ENCODE measurements around the gene TMEM114. TPM values are rescaled to one million over a fixed set of nuclear protein-coding genes. Genes with fewer than 3 reads are reported as not detected.

TMEM114 gene
- polyA plus RNA-seq, 1 experiment = not detected

DNA sequence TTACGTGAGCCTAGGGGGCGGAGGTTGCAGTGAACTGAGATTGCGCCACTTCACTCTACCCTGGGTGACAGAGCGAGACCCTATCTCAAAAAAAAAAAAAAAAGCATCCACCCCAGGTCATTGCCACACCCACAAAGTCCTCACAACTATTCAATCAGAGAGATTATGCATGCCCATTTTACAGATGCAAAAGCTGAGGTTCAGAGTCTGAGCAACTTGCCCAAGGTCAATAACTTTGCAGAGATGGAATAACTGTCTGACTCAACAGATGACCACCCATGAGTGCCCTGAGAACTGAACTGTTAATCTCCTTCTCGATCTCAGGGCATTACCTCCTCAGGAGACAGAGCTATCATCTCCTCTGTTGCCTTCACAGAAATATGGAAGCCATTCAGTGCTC is 5.5 kb upstream of the TMEM114 start:
- H3K27me3 ChIP-seq (ENCODE audit: control insufficient read depth, insufficient read depth, low read length) = no peaks in the 10 kb centered on the region
- H3K27ac ChIP-seq (ENCODE audit: low read depth, low read length) = no peak overlapping the region
- no peak for DNase-seq (ENCODE audit: low read depth, low spot score)
- TF ChIP-seq, protein P1, sequence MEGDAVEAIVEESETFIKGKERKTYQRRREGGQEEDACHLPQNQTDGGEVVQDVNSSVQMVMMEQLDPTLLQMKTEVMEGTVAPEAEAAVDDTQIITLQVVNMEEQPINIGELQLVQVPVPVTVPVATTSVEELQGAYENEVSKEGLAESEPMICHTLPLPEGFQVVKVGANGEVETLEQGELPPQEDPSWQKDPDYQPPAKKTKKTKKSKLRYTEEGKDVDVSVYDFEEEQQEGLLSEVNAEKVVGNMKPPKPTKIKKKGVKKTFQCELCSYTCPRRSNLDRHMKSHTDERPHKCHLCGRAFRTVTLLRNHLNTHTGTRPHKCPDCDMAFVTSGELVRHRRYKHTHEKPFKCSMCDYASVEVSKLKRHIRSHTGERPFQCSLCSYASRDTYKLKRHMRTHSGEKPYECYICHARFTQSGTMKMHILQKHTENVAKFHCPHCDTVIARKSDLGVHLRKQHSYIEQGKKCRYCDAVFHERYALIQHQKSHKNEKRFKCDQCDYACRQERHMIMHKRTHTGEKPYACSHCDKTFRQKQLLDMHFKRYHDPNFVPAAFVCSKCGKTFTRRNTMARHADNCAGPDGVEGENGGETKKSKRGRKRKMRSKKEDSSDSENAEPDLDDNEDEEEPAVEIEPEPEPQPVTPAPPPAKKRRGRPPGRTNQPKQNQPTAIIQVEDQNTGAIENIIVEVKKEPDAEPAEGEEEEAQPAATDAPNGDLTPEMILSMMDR (IDR thresholded peaks at IDR 0.05; ENCODE audit: low read depth, low read length) = no peak
- ChIA-PET CTCF (no interaction called here), POLR2A (no interaction called here)
- no peak overlapping the region for H3K4me3 ChIP-seq (ENCODE audit: low read depth, low read length)
- H3K9me3 ChIP-seq (ENCODE audit: control insufficient read depth, insufficient read depth, low read length) = no peaks in the 10 kb centered on the region

DNA sequence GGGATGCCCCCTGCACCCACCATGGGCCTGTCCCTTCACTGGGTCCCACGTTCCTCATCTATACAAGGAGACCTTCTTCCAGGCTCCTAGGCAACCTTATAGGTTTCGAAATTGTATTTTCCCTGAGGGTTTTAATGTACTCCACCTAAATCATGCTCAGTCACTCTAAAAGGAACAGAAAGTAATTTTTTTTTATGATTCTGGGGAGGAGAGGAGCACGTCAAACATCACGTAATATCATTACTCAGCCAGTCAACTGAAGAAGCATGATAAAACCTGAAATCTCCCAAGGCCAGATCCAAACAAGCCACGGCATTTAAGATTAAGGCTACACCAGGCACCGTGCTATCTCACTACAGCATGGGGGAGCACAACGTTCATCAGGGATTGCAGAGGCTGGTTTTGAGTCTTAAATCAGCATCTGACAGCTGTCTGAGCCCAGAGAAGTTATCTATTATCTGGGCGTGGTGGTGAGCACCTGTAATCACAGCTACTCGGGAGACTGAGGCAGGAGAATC is 3.9 kb upstream of the TMEM114 start:
- TF ChIP-seq, protein P1 (IDR thresholded peaks at IDR 0.05; ENCODE audit: low read depth, low read length) = no peak
- H3K9me3 ChIP-seq (ENCODE audit: control insufficient read depth, insufficient read depth, low read length) = peaks cover 4% of the 10 kb centered on the region; the same call in 1 of the 2 replicates
- no peak overlapping the region for H3K27ac ChIP-seq (ENCODE audit: low read depth, low read length)
- no peak for DNase-seq (ENCODE audit: low read depth, low spot score)
- no peak overlapping the region for H3K4me3 ChIP-seq (ENCODE audit: low read depth, low read length)
- CTCF ChIA-PET = no interaction called here
- H3K27me3 ChIP-seq (ENCODE audit: control insufficient read depth, insufficient read depth, low read length) = peaks cover 14% of the 10 kb centered on the region
- POLR2A ChIA-PET = no interaction called here

DNA sequence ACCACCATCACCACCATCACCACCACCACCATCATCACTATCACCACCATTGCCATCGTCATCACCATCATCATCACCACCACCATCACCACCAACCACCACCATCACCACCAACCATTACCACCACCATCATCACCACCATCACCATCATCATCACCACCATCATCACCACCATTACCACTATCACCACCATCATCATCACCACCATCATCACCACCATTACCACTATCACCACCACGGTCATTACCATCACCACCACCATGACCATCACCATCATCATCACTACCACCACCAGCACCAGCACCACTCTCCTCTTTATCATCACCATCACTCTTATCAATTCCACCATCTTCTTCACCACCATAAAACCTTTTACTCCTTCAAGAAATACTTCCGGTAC is 1.1 kb upstream of the TMEM114 start:
- no peak overlapping the region for H3K27ac ChIP-seq (ENCODE audit: low read depth, low read length)
- H3K4me3 ChIP-seq (ENCODE audit: low read depth, low read length) = no peak overlapping the region
- DNase-seq (ENCODE audit: low read depth, low spot score) = no peak
- peaks cover 7% of the 10 kb centered on the region; the same call in 1 of the 2 replicates for H3K9me3 ChIP-seq (ENCODE audit: control insufficient read depth, insufficient read depth, low read length)
- POLR2A ChIA-PET = no interaction called here
- CTCF ChIA-PET = no interaction called here
- peaks cover 27% of the 10 kb centered on the region for H3K27me3 ChIP-seq (ENCODE audit: control insufficient read depth, insufficient read depth, low read length)
- TF ChIP-seq, protein P1 (IDR thresholded peaks at IDR 0.05; ENCODE audit: low read depth, low read length) = no peak

- Histone ChIP-seq H3K27ac (ENCODE audit: low read depth, low read length) (no peak overlapping the region), H3K27me3 (ENCODE audit: control insufficient read depth, insufficient read depth, low read length) (peaks cover 27% of the 10 kb centered on the region), H3K4me3 (ENCODE audit: low read depth, low read length) (no peak overlapping the region), H3K9me3 (ENCODE audit: control insufficient read depth, insufficient read depth, low read length) (peaks cover 7% of the 10 kb centered on the region; the same call in 1 of the 2 replicates)
- TF ChIP-seq, protein P1 (IDR thresholded peaks at IDR 0.05; ENCODE audit: low read depth, low read length) = no peak
- ChIA-PET CTCF (no interaction called here), POLR2A (no interaction called here)
- DNase-seq (ENCODE audit: low read depth, low spot score) = no peak
These were observed 500 bp upstream of the TMEM114 start for GRCh38 chr16:8590811-8591210.

- ChIA-PET POLR2A (no interaction called here), CTCF (interaction anchor here (1.7 kb wide), 1 partner anchor 21 kb away, joined by 5 read pairs; no protein-coding TSS in a partner anchor)
- Histone ChIP-seq H3K27me3 (ENCODE audit: control insufficient read depth, insufficient read depth, low read length) (peaks cover 27% of the 10 kb centered on the region), H3K27ac (ENCODE audit: low read depth, low read length) (no peak overlapping the region), H3K9me3 (ENCODE audit: control insufficient read depth, insufficient read depth, low read length) (peaks cover 7% of the 10 kb centered on the region; the same call in 1 of the 2 replicates), H3K4me3 (ENCODE audit: low read depth, low read length) (no peak overlapping the region)
- TF ChIP-seq, protein P1 (IDR thresholded peaks at IDR 0.05; ENCODE audit: low read depth, low read length) = no peak
- DNase-seq (ENCODE audit: low read depth, low spot score) = no peak
These were observed 1.0 kb downstream of the TMEM114 start for GRCh38 chr16:8589057-8589899.

All from AG04450 (cell line).